ENCODE results near the gene INSIG1. TPM values are rescaled to one million over a fixed set of nuclear protein-coding genes. Genes with fewer than 3 reads are reported as not detected.
A peak's percentile ranks its signal among the peaks of the same experiment; 100 is the strongest.

INSIG1 gene
- total and polyA plus RNA-seq, 2 donors, result 38.1 to 72.2 TPM

GRCh38 chr7:155342313-155342712, 44.6 kb downstream of the INSIG1 start:
- 72% methylated on average over 11 of the region's 11 CpGs for WGBS
- DNase-seq (ENCODE audit: extremely low spot score), result no peak
- no peak overlapping the region for H3K4me3 ChIP-seq (ENCODE audit: low read depth, low read length)
- no peaks in the 10 kb centered on the region for H3K4me1 ChIP-seq (ENCODE audit: insufficient read depth)
- H3K27ac ChIP-seq (ENCODE audit: low read depth), result no peak overlapping the region
- no peaks in the 10 kb centered on the region for H3K36me3 ChIP-seq (ENCODE audit: insufficient read depth)

GRCh38 chr7:155343150-155343549, 45.5 kb downstream of the INSIG1 start:
- H3K4me3 ChIP-seq (ENCODE audit: low read depth, low read length), result no peak overlapping the region
- no peaks in the 10 kb centered on the region for H3K36me3 ChIP-seq (ENCODE audit: insufficient read depth)
- WGBS, result 83% methylated on average over 7 of the region's 7 CpGs
- no peak for DNase-seq (ENCODE audit: extremely low spot score)
- no peak overlapping the region for H3K27ac ChIP-seq (ENCODE audit: low read depth)
- no peaks in the 10 kb centered on the region for H3K4me1 ChIP-seq (ENCODE audit: insufficient read depth)

- Histone ChIP-seq H3K4me3 (ENCODE audit: low read depth, low read length) (no peak overlapping the region), H3K27ac (ENCODE audit: low read depth) (no peak overlapping the region), H3K4me1 (ENCODE audit: insufficient read depth) (no peaks in the 10 kb centered on the region), H3K36me3 (ENCODE audit: insufficient read depth) (no peaks in the 10 kb centered on the region)
- DNase-seq (ENCODE audit: extremely low spot score), result no peak
- 84% methylated on average over 11 of the region's 11 CpGs for WGBS
Observed at GRCh38 chr7:155343661-155344121, 46.0 kb downstream of the INSIG1 start.

GRCh38 chr7:155344270-155344617, 46.6 kb downstream of the INSIG1 start:
- Histone ChIP-seq H3K4me3 (ENCODE audit: low read depth, low read length) (no peak overlapping the region), H3K36me3 (ENCODE audit: insufficient read depth) (no peaks in the 10 kb centered on the region), H3K4me1 (ENCODE audit: insufficient read depth) (no peaks in the 10 kb centered on the region), H3K27ac (ENCODE audit: low read depth) (no peak overlapping the region)
- no peak for DNase-seq (ENCODE audit: extremely low spot score)
- 45% methylated on average over 16 of the region's 16 CpGs for WGBS

- H3K4me3 ChIP-seq (ENCODE audit: low read depth, low read length), result peak overlapping the region; percentile 35
- no peaks in the 10 kb centered on the region for H3K4me1 ChIP-seq (ENCODE audit: insufficient read depth)
- H3K27ac ChIP-seq (ENCODE audit: low read depth), result no peak overlapping the region
- WGBS, result 2% methylated on average over 62 of the region's 62 CpGs
- H3K36me3 ChIP-seq (ENCODE audit: insufficient read depth), result no peaks in the 10 kb centered on the region
- no peak for DNase-seq (ENCODE audit: extremely low spot score)
Observed at GRCh38 chr7:155344618-155345433, 47.1 kb downstream of the INSIG1 start.

GRCh38 chr7:155345490-155345889, 47.8 kb downstream of the INSIG1 start:
- Histone ChIP-seq H3K4me3 (ENCODE audit: low read depth, low read length) (no peak overlapping the region), H3K36me3 (ENCODE audit: insufficient read depth) (no peaks in the 10 kb centered on the region), H3K4me1 (ENCODE audit: insufficient read depth) (no peaks in the 10 kb centered on the region), H3K27ac (ENCODE audit: low read depth) (no peak overlapping the region)
- WGBS, result 61% methylated on average over 2 of the region's 2 CpGs
- DNase-seq (ENCODE audit: extremely low spot score), result no peak

GRCh38 chr7:155346285-155346684, 48.6 kb downstream of the INSIG1 start:
- no peak overlapping the region for H3K27ac ChIP-seq (ENCODE audit: low read depth)
- no peaks in the 10 kb centered on the region for H3K4me1 ChIP-seq (ENCODE audit: insufficient read depth)
- 94% methylated on average over 1 of the region's 1 CpG for WGBS
- no peaks in the 10 kb centered on the region for H3K36me3 ChIP-seq (ENCODE audit: insufficient read depth)
- no peak for DNase-seq (ENCODE audit: extremely low spot score)
- no peak overlapping the region for H3K4me3 ChIP-seq (ENCODE audit: low read depth, low read length)

- no peak overlapping the region for H3K27ac ChIP-seq (ENCODE audit: low read depth)
- no peaks in the 10 kb centered on the region for H3K36me3 ChIP-seq (ENCODE audit: insufficient read depth)
- 77% methylated on average over 2 of the region's 2 CpGs for WGBS
- H3K4me1 ChIP-seq (ENCODE audit: insufficient read depth), result no peaks in the 10 kb centered on the region
- DNase-seq (ENCODE audit: extremely low spot score), result no peak
- H3K4me3 ChIP-seq (ENCODE audit: low read depth, low read length), result no peak overlapping the region
Observed at GRCh38 chr7:155348806-155349205, 51.1 kb downstream of the INSIG1 start.

- DNase-seq (ENCODE audit: extremely low spot score), result no peak
- no peak overlapping the region for H3K27ac ChIP-seq (ENCODE audit: low read depth)
- H3K4me3 ChIP-seq (ENCODE audit: low read depth, low read length), result no peak overlapping the region
- 58% methylated on average over 49 of the region's 49 CpGs for WGBS
- no peaks in the 10 kb centered on the region for H3K36me3 ChIP-seq (ENCODE audit: insufficient read depth)
- no peaks in the 10 kb centered on the region for H3K4me1 ChIP-seq (ENCODE audit: insufficient read depth)
Observed at GRCh38 chr7:155349601-155350331, 52.1 kb downstream of the INSIG1 start.

- DNase-seq (ENCODE audit: extremely low spot score), result no peak
- Histone ChIP-seq H3K27ac (ENCODE audit: low read depth) (no peak overlapping the region), H3K4me3 (ENCODE audit: low read depth, low read length) (no peak overlapping the region), H3K36me3 (ENCODE audit: insufficient read depth) (no peaks in the 10 kb centered on the region), H3K4me1 (ENCODE audit: insufficient read depth) (no peaks in the 10 kb centered on the region)
- WGBS, result 82% methylated on average over 14 of the region's 14 CpGs
Observed at GRCh38 chr7:155351120-155351870, 53.6 kb downstream of the INSIG1 start.

- H3K4me3 ChIP-seq (ENCODE audit: low read depth, low read length), result no peak overlapping the region
- H3K27ac ChIP-seq (ENCODE audit: low read depth), result no peak overlapping the region
- no peaks in the 10 kb centered on the region for H3K4me1 ChIP-seq (ENCODE audit: insufficient read depth)
- no peaks in the 10 kb centered on the region for H3K36me3 ChIP-seq (ENCODE audit: insufficient read depth)
- 76% methylated on average over 21 of the region's 21 CpGs for WGBS
- DNase-seq (ENCODE audit: extremely low spot score), result no peak
Observed at GRCh38 chr7:155352076-155352752, 54.5 kb downstream of the INSIG1 start.

GRCh38 chr7:155352753-155353115, 55.1 kb downstream of the INSIG1 start:
- WGBS, result 81% methylated on average over 5 of the region's 5 CpGs
- H3K4me1 ChIP-seq (ENCODE audit: insufficient read depth), result no peaks in the 10 kb centered on the region
- H3K36me3 ChIP-seq (ENCODE audit: insufficient read depth), result no peaks in the 10 kb centered on the region
- DNase-seq (ENCODE audit: extremely low spot score), result no peak
- no peak overlapping the region for H3K4me3 ChIP-seq (ENCODE audit: low read depth, low read length)
- no peak overlapping the region for H3K27ac ChIP-seq (ENCODE audit: low read depth)

GRCh38 chr7:155353256-155353897, 55.7 kb downstream of the INSIG1 start:
- no peak for DNase-seq (ENCODE audit: extremely low spot score)
- 52% methylated on average over 9 of the region's 9 CpGs for WGBS
- no peak overlapping the region for H3K27ac ChIP-seq (ENCODE audit: low read depth)
- no peaks in the 10 kb centered on the region for H3K36me3 ChIP-seq (ENCODE audit: insufficient read depth)
- no peaks in the 10 kb centered on the region for H3K4me1 ChIP-seq (ENCODE audit: insufficient read depth)
- H3K4me3 ChIP-seq (ENCODE audit: low read depth, low read length), result no peak overlapping the region

All from urinary bladder (tissue), 4 donors.